IMR-90 (cell line): ENCODE results near the gene BLTP3B.

Source experiments
- CTCF ChIP-seq: conservative IDR thresholded peaks from 2 replicates; pipeline ENCODE4 v1.5.1; 2012; ENCODE audit warnings: mild to moderate bottlenecking, low read depth, low read length, improper control_type of control experiment
- MAFK ChIP-seq: IDR thresholded peaks from 2 replicates; pipeline ENCODE4 v1.6.1; 2012; ENCODE audit warnings: low read depth, low read length, improper control_type of control experiment
- MAZ ChIP-seq: IDR thresholded peaks from 2 replicates; pipeline ENCODE4 v1.6.1; 2012; ENCODE audit warnings: low read depth, mild to moderate bottlenecking, low read length, improper control_type of control experiment, moderate library complexity, borderline replicate concordance
- POLR2A ChIP-seq: IDR thresholded peaks from 2 replicates; pipeline ENCODE4 v1.6.1; 2012; ENCODE audit warnings: mild to moderate bottlenecking, low read depth, low read length
- RAD21 ChIP-seq: IDR thresholded peaks from 2 replicates; pipeline ENCODE4 v1.6.1; 2012; ENCODE audit warnings: low read length, improper control_type of control experiment
- SMC3 ChIP-seq: fragments of 150-350 bp; IDR thresholded peaks from 2 replicates; pipeline ENCODE4 v1.6.1; 2016; ENCODE audit warnings: low read depth, mild to moderate bottlenecking, antibody characterized with exemption, low read length, moderate library complexity

- TF ChIP-seq CTCF (no peak), POLR2A (no peak), MAZ (no peak), SMC3 (no peak), RAD21 (no peak), MAFK (no peak)
Observed at GRCh38 chr12:100133200-100133599, 9.5 kb downstream of the BLTP3B start.
